ENCODE results near the gene CPED1.

DNA sequence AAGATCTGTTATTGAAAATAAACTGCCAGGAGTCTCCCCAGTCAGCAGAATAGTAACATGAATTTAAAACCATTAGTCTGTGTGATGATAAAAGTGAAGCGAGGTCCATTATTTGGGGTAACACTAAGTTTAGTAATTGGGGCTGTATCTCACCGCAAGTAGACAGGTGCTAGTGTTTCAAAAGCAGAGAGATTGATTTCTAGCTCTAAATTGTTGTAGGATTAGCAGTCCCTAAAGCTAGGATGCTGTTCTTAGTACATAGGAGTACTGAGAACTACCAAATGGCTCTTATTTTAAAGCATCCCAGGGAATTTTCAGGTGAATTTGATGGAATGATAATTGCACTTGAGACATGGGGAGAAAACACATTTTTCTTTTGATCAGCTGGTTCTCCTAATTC is 70.5 kb downstream of the CPED1 start:
- no peak for TF ChIP-seq KLF7 (tag by site-specific recombination; IDR thresholded peaks at IDR 0.05; ENCODE audit: borderline replicate concordance)
- TF ChIP-seq ZNF561 (tag by site-specific recombination; IDR thresholded peaks at IDR 0.05; ENCODE audit: borderline replicate concordance) = no peak
- TF ChIP-seq ZNF558 (tag by site-specific recombination; IDR thresholded peaks at IDR 0.05) = no peak
- TF ChIP-seq TCF7L2 (IDR thresholded peaks at IDR 0.05; ENCODE audit: borderline replicate concordance, low read depth, low read length) = no peak
- no peak for TF ChIP-seq ZXDB (tag by site-specific recombination; IDR thresholded peaks at IDR 0.05)
- TF ChIP-seq, protein P1, sequence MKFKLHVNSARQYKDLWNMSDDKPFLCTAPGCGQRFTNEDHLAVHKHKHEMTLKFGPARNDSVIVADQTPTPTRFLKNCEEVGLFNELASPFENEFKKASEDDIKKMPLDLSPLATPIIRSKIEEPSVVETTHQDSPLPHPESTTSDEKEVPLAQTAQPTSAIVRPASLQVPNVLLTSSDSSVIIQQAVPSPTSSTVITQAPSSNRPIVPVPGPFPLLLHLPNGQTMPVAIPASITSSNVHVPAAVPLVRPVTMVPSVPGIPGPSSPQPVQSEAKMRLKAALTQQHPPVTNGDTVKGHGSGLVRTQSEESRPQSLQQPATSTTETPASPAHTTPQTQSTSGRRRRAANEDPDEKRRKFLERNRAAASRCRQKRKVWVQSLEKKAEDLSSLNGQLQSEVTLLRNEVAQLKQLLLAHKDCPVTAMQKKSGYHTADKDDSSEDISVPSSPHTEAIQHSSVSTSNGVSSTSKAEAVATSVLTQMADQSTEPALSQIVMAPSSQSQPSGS (tag by site-specific recombination; IDR thresholded peaks at IDR 0.05; ENCODE audit: low read depth) = no peak
- TF ChIP-seq, protein P2, sequence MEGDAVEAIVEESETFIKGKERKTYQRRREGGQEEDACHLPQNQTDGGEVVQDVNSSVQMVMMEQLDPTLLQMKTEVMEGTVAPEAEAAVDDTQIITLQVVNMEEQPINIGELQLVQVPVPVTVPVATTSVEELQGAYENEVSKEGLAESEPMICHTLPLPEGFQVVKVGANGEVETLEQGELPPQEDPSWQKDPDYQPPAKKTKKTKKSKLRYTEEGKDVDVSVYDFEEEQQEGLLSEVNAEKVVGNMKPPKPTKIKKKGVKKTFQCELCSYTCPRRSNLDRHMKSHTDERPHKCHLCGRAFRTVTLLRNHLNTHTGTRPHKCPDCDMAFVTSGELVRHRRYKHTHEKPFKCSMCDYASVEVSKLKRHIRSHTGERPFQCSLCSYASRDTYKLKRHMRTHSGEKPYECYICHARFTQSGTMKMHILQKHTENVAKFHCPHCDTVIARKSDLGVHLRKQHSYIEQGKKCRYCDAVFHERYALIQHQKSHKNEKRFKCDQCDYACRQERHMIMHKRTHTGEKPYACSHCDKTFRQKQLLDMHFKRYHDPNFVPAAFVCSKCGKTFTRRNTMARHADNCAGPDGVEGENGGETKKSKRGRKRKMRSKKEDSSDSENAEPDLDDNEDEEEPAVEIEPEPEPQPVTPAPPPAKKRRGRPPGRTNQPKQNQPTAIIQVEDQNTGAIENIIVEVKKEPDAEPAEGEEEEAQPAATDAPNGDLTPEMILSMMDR (tag by site-specific recombination; IDR thresholded peaks at IDR 0.05) = no peak
- no peak for TF ChIP-seq YY1 (tag by site-specific recombination; IDR thresholded peaks at IDR 0.05)
- TF ChIP-seq ZNF610 (tag by site-specific recombination; IDR thresholded peaks at IDR 0.05; ENCODE audit: borderline replicate concordance) = no peak
- TF ChIP-seq WT1 (tag by site-specific recombination; IDR thresholded peaks at IDR 0.05) = no peak
- no peak for TF ChIP-seq ZFP3 (tag by site-specific recombination; IDR thresholded peaks at IDR 0.05; ENCODE audit: low read depth)
- TF ChIP-seq, protein P3, sequence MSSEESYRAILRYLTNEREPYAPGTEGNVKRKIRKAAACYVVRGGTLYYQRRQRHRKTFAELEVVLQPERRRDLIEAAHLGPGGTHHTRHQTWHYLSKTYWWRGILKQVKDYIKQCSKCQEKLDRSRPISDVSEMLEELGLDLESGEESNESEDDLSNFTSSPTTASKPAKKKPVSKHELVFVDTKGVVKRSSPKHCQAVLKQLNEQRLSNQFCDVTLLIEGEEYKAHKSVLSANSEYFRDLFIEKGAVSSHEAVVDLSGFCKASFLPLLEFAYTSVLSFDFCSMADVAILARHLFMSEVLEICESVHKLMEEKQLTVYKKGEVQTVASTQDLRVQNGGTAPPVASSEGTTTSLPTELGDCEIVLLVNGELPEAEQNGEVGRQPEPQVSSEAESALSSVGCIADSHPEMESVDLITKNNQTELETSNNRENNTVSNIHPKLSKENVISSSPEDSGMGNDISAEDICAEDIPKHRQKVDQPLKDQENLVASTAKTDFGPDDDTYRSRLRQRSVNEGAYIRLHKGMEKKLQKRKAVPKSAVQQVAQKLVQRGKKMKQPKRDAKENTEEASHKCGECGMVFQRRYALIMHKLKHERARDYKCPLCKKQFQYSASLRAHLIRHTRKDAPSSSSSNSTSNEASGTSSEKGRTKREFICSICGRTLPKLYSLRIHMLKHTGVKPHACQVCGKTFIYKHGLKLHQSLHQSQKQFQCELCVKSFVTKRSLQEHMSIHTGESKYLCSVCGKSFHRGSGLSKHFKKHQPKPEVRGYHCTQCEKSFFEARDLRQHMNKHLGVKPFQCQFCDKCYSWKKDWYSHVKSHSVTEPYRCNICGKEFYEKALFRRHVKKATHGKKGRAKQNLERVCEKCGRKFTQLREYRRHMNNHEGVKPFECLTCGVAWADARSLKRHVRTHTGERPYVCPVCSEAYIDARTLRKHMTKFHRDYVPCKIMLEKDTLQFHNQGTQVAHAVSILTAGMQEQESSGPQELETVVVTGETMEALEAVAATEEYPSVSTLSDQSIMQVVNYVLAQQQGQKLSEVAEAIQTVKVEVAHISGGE (tag by site-specific recombination; conservative IDR thresholded peaks at IDR 0.05; ENCODE audit: low read depth) = no peak
- no peak for TF ChIP-seq ZNF555 (tag by site-specific recombination; conservative IDR thresholded peaks at IDR 0.05)
- TF ChIP-seq ZEB2 (tag by site-specific recombination; IDR thresholded peaks at IDR 0.05) = no peak
